Umbilical cord (tissue), 2 donors: ENCODE measurements around the gene B4GALT5. TPM values are rescaled to one million over a fixed set of nuclear protein-coding genes. Genes with fewer than 3 reads are reported as not detected.

ENCODE experiments used
- DNase-seq: peaks from one replicate; pipeline ENCODE4 v3.0.0-alpha.2; 2015; ENCODE audit warnings: low spot score
- total RNA-seq: library from RNA; depleted of rRNA; stranded (reverse); fragments of >200 nt; gene quantifications from one replicate; pipeline ENCODE4 v1.2.3, GENCODE V29; 2014; ENCODE audit warnings: low replicate concordance; ENCODE audit not compliant: insufficient read depth

The B4GALT5 gene
- total RNA-seq, 1 donor from 2014 or later = 21.9 TPM

- no peak for DNase-seq
Measured at GRCh38 chr20:49584418-49585382, 129.0 kb downstream of the B4GALT5 start.

GRCh38 chr20:49583669-49584417 is 129.8 kb downstream of the B4GALT5 start:
- peak; percentile 90 for DNase-seq

- DNase-seq = no peak
Measured at GRCh38 chr20:49583343-49583668, 130.4 kb downstream of the B4GALT5 start.

Other genes with a start within 250 kb of the B4GALT5 start
- 2.4 TPM for gene KCNB1, start 231.2 kb downstream of the B4GALT5 start, total RNA-seq
- 45.3 TPM for gene PTGIS, start 145.7 kb downstream of the B4GALT5 start, total RNA-seq
- 3.1 TPM for gene SLC9A8, start 99.0 kb upstream of the B4GALT5 start, total RNA-seq
- 0.96 TPM for gene SPATA2, start 201.7 kb upstream of the B4GALT5 start, total RNA-seq
- 33.2 TPM for gene RNF114, start 222.5 kb upstream of the B4GALT5 start, total RNA-seq